HG03103 (cell line): ENCODE measurements around the gene PPFIBP1.
"Not testable (repeated sequence)": the region's sequence is repeated elsewhere in the genome, so short reads cannot be mapped to it uniquely, and the experiment has no call there.

Source experiments
- ATAC-seq: cut with Tn5 transposase; IDR thresholded peaks from one replicate; pipeline ENCODE4 v1.9.1; 2021; ENCODE audit warnings: low read depth; ENCODE audit not compliant: unreplicated experiment

Gene PPFIBP1

DNA sequence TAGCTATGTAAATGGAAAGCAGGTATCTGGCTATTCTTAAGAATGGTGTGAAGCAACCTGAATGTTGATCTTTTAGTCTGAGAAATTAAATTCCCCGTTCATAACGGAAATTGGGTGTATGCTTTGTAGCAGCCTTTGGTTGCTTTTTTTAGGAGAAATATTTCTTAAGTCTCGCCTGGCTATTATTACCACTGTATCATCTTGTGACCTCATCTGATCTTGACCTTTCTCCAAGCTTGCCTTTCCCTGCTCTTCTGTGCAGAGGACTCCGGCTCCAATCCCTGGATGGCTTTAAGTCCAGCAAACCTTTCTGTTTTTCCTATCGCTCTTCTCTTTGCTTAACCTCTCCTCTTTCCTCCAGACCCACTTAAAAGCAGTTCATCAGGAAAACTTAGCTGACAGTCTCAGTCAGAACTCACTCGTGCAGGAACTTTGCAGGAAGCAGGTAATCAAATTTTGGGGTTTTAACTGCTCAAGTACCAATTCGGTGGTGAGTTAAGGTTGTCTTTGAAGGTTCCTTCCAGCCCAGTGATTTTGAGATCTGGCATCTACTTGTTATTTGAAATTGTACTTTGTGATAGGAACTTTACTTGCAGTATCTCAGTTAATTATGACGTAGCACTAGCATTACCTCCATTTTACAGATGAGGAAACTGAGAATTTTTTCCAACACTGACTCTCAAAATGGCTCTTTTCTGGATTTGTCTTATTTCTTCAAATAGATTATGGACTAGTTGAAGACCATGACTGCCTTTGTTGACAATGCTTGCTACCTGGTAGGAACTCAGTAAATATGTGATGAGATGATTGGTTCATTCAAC lies 14.1 kb downstream of the PPFIBP1 start:
- ATAC-seq: no peak

DNA sequence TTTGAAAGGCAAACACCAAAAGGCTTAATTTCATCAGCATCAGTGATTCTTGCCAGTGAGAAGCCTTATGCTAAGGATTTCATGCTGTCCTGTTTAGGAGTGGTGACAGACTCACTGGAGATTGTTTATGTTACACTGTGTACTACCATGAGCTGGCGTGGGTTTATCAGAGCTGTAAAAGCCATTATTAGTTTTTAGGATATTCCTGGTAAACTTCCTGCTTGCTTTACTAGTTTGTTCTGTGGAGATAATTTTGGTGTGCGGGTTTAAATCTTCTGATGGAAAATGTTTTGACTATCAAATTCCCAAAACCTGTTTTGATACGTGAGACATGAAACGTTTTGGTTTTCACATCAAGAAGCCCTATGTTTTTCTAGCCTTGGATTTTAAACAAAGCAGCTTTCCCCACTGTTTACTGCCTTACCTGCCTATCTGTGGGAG lies 15.2 kb downstream of the PPFIBP1 start:
- no peak for ATAC-seq

DNA sequence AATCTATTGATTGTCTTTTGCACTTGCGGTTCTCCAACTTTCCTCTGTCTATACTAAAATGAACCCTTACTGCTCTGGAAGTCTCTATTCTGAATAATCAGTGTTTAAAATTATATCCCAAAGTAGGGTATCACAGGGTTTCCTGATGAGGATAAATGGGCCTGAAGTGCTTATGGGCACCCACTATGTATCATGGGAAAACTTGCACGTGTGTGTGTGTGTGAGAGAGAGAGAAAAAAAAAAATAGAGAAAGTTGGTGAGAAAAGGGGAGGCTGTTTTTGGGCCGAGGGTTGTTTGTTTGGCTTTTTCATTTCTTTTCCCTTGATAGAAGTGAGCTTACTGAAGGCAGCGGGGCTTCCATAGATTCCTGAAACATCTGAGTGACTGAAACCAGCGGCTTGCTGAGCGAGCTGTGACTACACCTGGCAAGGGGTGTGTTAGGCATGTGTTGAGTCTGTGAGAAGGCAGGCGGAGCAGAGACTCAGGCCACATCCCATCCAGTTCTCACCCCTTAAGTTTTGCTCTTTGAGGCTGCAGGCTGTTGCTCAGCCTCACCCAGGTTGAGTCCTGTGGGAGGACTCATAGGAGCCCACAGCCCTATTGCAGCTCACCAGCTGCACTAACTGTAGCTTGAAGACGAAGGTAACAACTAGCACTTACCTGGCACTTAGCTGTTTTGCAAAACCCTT lies 17.2 kb downstream of the PPFIBP1 start:
- no peak for ATAC-seq

DNA sequence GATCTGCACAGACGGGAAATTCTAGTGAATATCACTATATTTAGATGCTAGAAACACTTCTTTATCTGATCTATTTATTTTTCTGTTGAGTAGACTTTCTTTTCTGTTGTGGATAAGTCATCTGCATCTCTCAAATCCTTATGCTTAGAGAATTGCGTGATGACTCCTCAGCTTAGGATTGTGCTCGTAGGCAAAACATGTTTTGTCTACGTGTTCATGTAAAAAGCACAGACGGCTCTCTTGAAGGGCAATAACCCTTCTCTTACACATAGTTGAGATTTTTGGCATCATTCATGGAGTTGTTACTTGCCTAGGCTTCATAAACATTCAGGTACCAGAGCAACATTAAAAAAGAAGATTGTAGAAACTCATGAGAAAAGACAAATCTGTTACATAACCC lies 18.6 kb downstream of the PPFIBP1 start:
- no peak for ATAC-seq

DNA sequence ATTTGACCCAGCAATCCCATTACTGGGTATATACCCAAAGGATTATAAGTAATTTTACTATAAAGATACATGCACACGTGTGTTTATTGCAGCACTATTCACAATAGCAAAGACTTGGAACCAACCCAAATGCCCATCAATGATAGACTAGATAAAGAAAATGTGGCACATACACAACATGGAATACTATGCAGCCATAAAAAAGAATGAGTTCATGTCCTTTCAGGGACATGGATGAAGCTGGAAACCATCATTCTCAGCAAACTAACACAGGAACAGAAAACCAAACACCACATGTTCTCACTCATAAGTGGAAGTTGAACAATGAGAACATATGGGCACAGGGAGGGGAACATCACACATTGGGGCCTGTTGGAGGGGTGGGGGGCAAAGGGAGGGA lies 20.9 kb downstream of the PPFIBP1 start:
- not testable (repeated sequence) for ATAC-seq

DNA sequence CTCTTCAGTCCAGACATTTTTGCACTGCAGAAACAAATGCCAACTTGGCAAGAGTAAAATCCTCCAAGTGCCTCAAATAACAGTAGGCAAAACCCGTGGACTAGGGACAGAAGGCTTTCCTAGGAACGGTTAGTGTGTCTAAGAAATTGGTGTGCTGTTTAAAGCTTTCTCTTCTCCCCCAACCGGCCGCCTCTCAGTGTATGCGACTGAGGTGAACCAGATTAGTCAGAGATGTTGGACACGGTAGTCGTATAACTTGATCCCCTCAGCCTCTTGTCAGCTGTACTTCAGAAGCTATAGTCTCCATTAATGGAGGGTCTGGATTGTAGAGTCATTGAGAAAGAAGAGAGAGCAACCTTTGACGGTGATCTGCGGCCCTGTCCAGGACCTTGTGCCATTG lies 21.7 kb downstream of the PPFIBP1 start:
- no peak for ATAC-seq

DNA sequence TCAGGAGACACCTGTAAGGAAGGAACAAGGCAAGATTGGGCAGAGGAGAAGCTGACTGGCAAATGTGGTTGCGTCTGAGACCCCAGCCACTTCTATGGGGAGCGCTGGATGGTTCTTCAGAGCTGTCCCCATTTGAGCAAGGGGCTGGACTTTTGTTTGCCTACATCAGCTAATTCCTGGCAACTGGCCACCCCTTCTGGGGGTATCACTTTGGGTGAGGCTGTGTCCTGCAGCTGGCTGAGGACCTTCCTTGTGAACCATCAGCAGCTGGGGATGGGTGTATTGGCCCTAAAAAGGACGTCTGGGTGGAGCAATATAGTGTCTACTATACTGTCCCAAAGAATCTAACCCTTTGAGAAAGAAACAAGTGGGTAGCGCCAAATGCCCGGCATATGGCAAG lies 23.6 kb downstream of the PPFIBP1 start:
- ATAC-seq: no peak

DNA sequence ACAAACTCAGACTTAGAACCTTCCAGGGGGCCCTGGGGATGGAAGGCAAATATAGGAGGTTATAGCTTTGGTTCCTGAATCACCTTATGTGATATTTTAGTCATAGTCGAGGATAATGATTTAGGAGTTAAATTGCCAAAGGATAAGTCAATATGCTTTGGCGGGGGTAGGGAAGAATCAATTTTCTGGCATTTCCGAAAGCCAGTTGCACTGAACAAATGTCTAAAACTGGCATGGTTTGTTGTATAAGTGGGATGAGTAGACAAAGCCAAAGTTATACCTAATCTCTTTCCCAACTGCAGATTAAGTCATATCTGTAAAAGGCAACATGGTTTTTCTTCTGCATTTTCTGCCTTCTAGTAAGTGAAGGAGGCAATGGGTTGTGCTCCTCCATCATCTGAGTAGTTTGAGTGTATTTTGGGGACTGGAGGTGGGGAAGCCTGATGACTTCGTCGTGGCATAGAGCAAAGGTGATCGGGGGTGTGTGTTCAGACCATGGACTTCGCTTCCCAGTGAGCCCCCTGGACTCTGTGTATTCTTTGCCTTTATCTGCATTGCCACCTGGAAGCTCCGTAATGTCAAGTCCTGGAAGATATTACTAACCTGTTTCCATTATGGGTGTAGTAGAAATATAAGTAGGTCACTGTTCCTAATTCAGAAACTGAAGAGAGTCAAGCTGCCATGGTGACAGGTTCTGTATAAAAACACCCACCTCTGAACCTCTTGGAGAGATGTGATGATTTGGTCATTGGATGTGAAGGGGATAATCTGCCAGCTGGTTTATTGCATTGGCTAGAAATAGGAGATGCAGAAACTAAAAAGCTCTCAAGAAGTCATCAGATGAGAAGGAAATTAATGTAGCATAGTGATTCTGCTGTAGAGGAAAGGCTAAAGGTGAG lies 24.5 kb downstream of the PPFIBP1 start:
- ATAC-seq: no peak

DNA sequence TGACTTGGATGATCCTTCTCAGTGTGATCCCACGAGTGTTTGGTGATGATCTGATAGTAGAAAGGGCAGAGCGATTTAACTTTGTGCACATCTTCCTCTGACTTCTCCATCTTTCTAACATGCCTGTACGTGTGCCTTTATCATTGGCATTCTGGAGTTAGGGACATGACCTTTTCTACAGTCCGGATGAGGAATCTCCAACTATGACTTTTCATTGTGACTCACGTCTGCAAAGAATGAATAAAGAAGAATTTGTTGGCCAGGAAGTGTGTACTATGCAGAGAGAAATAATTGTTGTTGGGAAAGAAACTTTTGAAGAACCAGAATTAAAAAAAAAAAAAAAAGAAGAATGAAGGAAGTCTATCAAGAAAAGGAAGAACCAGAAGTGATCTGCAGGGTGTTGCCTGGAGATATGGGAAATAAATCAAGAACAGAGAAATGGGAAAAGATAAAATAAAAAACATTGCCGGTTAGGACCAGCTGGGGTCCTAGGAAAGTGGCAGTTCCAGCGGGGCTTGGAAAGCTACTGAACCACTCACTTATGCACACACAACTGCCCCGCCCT lies 25.3 kb downstream of the PPFIBP1 start:
- ATAC-seq: no peak

DNA sequence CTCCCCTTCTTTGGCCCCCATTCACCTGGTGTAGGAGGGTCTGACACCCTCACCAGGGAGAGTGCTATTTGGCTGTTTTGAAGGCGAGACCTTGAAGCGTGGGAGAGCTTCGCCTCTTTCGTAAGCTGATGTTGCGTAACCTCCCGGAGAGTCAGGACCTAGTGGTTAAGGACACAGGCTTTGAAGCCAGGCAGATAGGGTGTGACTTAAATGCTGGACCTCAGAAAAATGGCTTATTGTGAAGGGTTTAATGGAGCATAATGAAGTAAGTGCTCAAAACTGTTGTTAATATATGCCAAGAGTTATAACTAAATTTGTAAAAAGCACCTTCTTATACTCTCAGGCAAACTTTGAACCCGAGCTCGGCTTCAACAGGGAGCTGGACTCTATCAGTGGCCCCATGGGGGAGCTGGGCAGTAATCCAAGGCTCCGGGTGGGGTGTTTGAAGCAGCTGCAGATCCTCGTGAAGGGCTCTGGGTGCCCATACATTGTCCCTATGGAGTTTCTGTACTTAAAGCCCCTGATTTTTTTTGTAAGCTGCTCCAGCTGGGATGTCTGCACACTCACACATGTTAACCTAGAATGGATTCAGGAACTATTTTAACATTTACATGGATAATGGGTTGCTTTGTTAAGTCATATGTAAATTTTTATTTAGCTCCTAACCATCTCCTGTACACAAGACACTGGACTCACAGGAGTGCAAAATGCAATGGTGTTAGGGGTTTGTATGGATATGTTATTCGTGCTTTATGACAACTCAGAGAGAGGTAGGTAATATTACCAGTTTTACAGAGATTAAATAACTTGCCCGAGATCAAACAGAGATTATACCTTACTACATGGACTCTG lies 26.0 kb downstream of the PPFIBP1 start:
- no peak for ATAC-seq

DNA sequence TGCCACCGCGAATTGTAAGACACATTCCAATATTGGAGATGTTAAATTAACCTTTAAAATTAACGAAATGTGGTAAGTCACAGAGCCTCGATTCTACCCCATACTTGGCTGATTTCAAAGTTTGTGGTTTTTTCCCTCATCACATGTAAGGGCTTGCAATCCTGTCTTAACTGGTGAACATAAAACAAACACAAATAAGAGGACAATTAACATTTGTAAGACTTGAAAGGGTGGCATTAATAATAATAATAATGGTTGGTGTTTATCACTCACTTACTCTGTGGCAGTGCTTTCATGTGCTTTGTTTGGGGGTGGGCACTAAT lies 26.6 kb downstream of the PPFIBP1 start:
- ATAC-seq: no peak

DNA sequence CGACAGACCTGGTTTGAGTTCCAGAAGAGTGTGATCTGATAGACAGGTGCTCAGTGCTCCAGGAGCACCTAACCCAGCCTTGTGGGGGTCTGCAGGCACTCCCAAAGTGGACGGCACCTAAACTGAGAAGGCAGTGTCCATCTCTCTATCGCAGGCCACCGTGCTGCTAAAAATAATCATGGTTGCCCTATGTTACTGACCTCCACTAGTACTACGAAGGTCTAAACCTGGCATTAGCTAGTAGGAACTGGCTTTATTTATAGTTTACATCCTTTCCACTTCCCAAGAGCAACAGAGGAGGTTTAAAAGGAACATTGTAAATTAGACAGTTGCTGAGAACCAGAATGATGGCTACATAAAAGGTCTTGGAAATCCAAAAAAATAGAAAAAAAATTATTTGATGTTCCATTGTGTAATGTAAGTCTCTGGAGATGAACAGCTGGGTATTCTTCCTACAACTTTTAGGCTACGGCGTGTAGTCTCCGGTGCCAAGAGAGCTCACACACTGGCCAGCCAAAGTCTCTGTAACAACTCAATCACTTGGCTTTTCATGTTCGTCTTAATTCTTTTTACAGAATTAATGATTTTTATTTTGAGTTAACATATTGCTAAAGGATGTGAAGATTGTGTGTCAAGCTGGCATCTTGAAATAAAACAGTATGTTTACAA lies 27.3 kb downstream of the PPFIBP1 start:
- no peak for ATAC-seq

DNA sequence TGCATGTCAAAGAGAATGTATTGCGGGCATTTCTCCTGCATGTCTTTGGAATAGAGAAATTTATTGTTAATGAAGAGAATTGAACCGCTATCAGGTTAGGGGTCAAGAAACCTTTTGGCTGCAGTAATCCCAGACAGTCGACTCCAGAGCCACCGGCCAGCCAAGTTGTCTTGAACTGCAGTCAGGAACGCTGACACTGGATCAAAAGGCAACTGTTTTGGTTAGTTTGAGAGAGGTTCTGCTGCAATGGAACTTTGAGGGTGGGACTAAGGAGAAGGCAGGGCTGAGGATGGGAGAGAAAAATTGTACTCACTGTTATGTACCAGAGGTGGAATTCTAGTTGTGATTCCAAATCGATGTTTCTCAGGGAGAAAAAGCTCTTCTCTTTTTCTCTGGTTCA lies 28.2 kb downstream of the PPFIBP1 start:
- ATAC-seq: no peak

DNA sequence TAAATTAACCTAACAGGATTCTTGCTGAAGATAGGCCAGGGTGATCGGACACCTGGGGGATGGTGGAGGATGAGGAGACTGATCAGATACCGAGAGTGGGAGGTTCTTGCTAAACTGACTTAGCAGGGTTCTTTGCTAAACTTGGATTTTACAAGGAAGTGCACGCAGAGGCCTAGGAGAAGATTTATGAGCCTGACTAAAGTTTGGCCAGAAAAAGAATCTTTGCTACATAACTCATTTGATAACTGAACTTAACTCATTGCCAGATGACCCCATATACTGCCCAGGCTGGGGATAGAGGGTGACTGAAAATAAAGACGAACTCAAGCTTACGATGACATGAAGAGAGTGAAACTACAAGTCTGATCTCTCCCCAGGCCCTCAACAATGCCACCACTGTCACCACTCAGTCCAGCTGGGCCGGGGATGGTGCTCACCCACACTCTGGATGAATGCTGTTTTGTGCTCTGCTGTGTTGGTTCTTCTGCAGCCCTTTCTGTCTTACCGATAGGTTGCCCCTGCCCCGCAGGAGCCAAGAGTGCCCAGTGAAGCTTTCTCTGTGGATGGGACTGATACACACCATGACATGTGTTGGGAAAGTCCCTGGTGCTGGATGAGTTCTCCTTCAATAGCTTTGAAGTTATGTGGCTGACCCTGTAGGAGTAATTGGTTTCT lies 29.0 kb downstream of the PPFIBP1 start:
- no peak for ATAC-seq

DNA sequence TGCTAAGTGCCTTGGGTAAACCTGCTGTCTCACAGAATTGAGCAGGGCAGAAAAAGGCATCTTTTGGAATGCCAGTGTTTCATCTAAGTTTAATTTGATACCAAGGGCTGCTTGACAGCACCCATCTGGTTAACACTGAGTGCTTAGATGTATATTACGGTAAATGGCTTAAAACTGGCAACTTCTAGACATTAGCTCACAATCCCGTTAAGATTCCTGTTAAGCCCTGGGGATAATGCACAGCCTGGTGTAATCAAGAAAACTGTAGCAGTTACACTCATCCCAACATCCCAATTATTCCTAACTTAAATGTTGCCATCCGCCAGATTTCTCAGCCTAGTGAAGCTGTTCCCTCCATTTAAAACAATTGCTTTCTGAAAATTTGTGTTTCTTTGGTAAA lies 29.9 kb downstream of the PPFIBP1 start:
- no peak for ATAC-seq

DNA sequence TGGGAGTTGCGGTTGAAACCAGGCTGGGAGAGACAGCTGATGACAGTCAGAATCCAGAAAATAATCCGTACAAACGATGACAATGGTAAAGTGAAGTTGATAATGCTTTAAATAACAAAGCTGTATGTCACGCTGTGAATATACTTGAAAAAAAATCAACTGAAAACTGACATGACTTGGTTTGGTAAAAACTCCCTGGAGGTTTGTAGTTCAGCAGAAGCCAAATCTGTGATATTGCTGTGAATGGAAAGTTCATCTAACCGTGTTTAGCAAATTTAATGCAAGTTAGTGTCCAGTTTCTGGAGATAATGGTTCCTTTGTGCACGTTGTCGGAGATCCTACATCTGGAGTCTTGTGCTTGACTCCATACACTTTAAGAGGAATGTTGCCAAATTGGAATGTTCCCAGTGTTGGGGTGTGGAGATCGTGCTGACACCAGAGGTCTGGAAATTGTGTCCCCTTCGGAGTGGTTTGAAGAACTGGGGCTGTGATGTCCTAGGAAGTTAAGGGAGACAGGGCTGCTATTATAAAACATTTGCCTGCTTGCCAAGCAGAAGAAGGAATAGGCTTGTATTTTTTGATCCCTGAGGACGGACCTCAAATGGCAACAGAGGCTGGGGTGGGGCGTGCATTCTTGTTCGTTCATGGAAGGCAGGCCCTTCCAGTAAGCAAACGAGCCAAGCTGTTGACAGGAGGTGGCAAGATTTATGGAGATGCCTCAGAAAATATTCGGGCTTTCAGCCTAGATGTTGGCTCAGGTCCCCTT lies 30.6 kb downstream of the PPFIBP1 start:
- ATAC-seq: no peak

DNA sequence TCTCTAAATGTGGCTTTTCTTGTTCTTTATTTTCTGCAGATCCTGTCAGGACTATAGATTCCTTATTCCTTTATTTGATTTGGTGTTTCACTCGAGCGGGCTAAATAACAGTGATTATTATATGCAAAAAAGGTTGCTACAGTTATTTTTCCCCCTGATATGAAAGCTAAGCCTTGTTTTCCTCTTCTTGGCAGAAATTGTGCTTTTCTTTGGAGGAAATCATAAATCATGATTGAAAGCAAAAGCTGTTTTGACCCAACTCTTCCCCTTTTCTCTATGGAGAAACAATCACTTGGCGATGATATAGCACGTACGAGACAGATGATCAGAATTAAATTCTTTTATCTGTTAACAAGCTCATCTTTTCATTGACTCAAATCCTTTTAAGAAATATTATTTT lies 31.4 kb downstream of the PPFIBP1 start:
- ATAC-seq: no peak
